SK-N-SH (cell line): ENCODE results near the gene FYB1. TPM values are rescaled to one million over a fixed set of nuclear protein-coding genes. Genes with fewer than 3 reads are reported as not detected.

Experiments used
- CTCF ChIA-PET: fragments of 300-600, 350-600 bp; formaldehyde crosslinking; extraction: SDS; loops from one replicate; lab custom pipeline; 2021; lab: Yijun Ruan, JAX
- POLR2A ChIA-PET: fragments of 350-600 bp; sonication (Branson Sonifier 250); formaldehyde crosslinking; extraction: SDS; loops from one replicate; lab custom pipeline; 2020; ENCODE audit warnings: antibody characterized with exemption, inconsistent platforms; lab: Yijun Ruan, JAX
- DNase-seq: peaks from one replicate; pipeline ENCODE4 v3.0.0; 2012
- H2AFZ ChIP-seq: fragments of 200-600 bp; sonication (generic); 2 replicates; pipeline ENCODE4 v1.8.1; 2016; ENCODE audit warnings: antibody characterized with exemption, mild to moderate bottlenecking, low read depth
- H3F3A ChIP-seq: fragments of 200-600 bp; sonication (generic); replicated peaks from 2 replicates; pipeline ENCODE3; 2016; ENCODE audit warnings: antibody characterized with exemption, mild to moderate bottlenecking; ENCODE audit not compliant: insufficient read depth
- H3K27ac ChIP-seq, 2 experiments: fragments of 200-500 bp in 1 of 2; fragments of 200-600 bp in 1 of 2; sonication (Bioruptor generic) in 1 of 2; sonication (generic), shearing (Covaris generic) in 1 of 2; 2 replicates each; pipeline versions ENCODE4 v1.5.1 to v1.6.1; 2014 to 2016; ENCODE audit warnings: low read depth in 2 of 2, inconsistent platforms in 1 of 2, low read length in 1 of 2, mild to moderate bottlenecking in 1 of 2, mixed read lengths in 1 of 2
- H3K27me3 ChIP-seq: fragments of 200-600 bp; sonication (generic), shearing (Covaris generic); 2 replicates; pipeline ENCODE4 v1.6.1; 2016; ENCODE audit warnings: mixed run types; ENCODE audit not compliant: insufficient read depth
- H3K36me3 ChIP-seq, 2 experiments: fragments of 200-500 bp in 1 of 2; fragments of 200-600 bp in 1 of 2; sonication (Bioruptor generic) in 1 of 2; sonication (generic) in 1 of 2; replicated peaks in 1 of 2; 2 replicates each; pipeline versions ENCODE3 to v1.5.1; 2014 to 2016; ENCODE audit warnings: low read length in 1 of 2, mild to moderate bottlenecking in 1 of 2; ENCODE audit not compliant: insufficient read depth in 2 of 2, control insufficient read depth in 1 of 2
- H3K4me1 ChIP-seq, 2 experiments: fragments of 200-500 bp in 1 of 2; fragments of 200-600 bp in 1 of 2; sonication (Bioruptor generic) in 1 of 2; sonication (generic), shearing (Covaris generic) in 1 of 2; 2 replicates each; pipeline versions ENCODE4 v1.5.1 to v1.6.1; 2014 to 2016; ENCODE audit warnings: low read depth in 1 of 2, low read length in 1 of 2, mixed run types in 1 of 2; ENCODE audit not compliant: insufficient read depth in 2 of 2, control insufficient read depth in 1 of 2
- H3K4me2 ChIP-seq: fragments of 200-600 bp; sonication (generic), shearing (Covaris generic); 2 replicates; pipeline ENCODE4 v1.6.1; 2017; ENCODE audit warnings: mixed run types
- H3K4me3 ChIP-seq, 2 experiments: fragments of 200-500 bp in 1 of 2; fragments of 200-600 bp in 1 of 2; sonication (Bioruptor generic) in 1 of 2; sonication (generic), shearing (Covaris generic) in 1 of 2; 2 replicates each; pipeline versions ENCODE4 v1.5.1 to v1.8.1; 2014 to 2016; ENCODE audit warnings: low read depth in 2 of 2, inconsistent platforms in 1 of 2, low read length in 1 of 2, mild to moderate bottlenecking in 1 of 2, mixed read lengths in 1 of 2, moderate library complexity in 1 of 2
- H3K79me2 ChIP-seq: fragments of 200-600 bp; sonication (generic); 2 replicates; pipeline ENCODE4 v1.8.1; 2017; ENCODE audit warnings: mild to moderate bottlenecking; ENCODE audit not compliant: insufficient read depth
- H3K9ac ChIP-seq: fragments of 200-600 bp; sonication (generic); 2 replicates; pipeline ENCODE4 v1.6.1; 2017; ENCODE audit warnings: mixed run types
- H3K9me2 ChIP-seq: fragments of 200-600 bp; sonication (generic); 2 replicates; pipeline ENCODE4 v1.6.1; 2017; ENCODE audit warnings: mixed run types
- H3K9me3 ChIP-seq: fragments of 200-600 bp; sonication (generic); 2 replicates; pipeline ENCODE4 v1.6.1; 2017; ENCODE audit warnings: mixed run types, mild to moderate bottlenecking, moderate library complexity
- H4K20me1 ChIP-seq: fragments of 200-600 bp; sonication (generic); 2 replicates; pipeline ENCODE4 v1.6.1; 2017; ENCODE audit warnings: mild to moderate bottlenecking, mixed run types; ENCODE audit not compliant: insufficient read depth
- EZH2phosphoT487 ChIP-seq: fragments of 200-600 bp; sonication (generic); IDR thresholded peaks from 2 replicates; pipeline ENCODE4 v1.6.1; 2017; ENCODE audit warnings: low read depth, mixed run types, mild to moderate bottlenecking, antibody characterized with exemption, moderate library complexity, borderline replicate concordance
- FOXJ3 ChIP-seq: sonication (generic); formaldehyde crosslinking; IDR thresholded peaks from 2 replicates; pipeline ENCODE4 v1.5.1; 2020; ENCODE audit warnings: mild to moderate bottlenecking, missing genetic modification reagents
- FOXM1 ChIP-seq: IDR thresholded peaks from 2 replicates; pipeline ENCODE4 v1.4.0; 2012; ENCODE audit warnings: low read depth, mild to moderate bottlenecking
- MEF2A ChIP-seq: IDR thresholded peaks from 2 replicates; pipeline ENCODE4 v1.4.0; 2012; ENCODE audit warnings: low read depth, borderline replicate concordance
- MXI1 ChIP-seq: IDR thresholded peaks from 2 replicates; pipeline ENCODE4 v1.6.1; 2012; ENCODE audit warnings: mild to moderate bottlenecking, low read depth, low read length, improper control_type of control experiment
- NFIC ChIP-seq: IDR thresholded peaks from 2 replicates; pipeline ENCODE4 v1.4.0; 2012; ENCODE audit warnings: borderline replicate concordance
- NRF1 ChIP-seq: IDR thresholded peaks from 2 replicates; pipeline ENCODE4 v1.6.1; 2012; ENCODE audit warnings: low read depth, mild to moderate bottlenecking, low read length
- PBX3 ChIP-seq: IDR thresholded peaks from 2 replicates; pipeline ENCODE4; 2012
- RAD21 ChIP-seq: IDR thresholded peaks from 2 replicates; pipeline ENCODE4 v1.6.1; 2012; ENCODE audit warnings: mild to moderate bottlenecking, low read length
- SIN3A ChIP-seq: IDR thresholded peaks from 2 replicates; pipeline ENCODE4 v1.6.1; 2012; ENCODE audit warnings: low read depth, mild to moderate bottlenecking, low read length, moderate library complexity, borderline replicate concordance
- TAF1 ChIP-seq: IDR thresholded peaks from 2 replicates; pipeline ENCODE4 v1.6.1; 2012; ENCODE audit warnings: low read depth, mild to moderate bottlenecking, low read length, moderate library complexity, borderline replicate concordance
- TEAD4 ChIP-seq: IDR thresholded peaks from 2 replicates; pipeline ENCODE4 v1.4.0; 2012; ENCODE audit warnings: mild to moderate bottlenecking, borderline replicate concordance; ENCODE audit not compliant: insufficient read depth
- YY1 ChIP-seq: IDR thresholded peaks from 2 replicates; pipeline ENCODE4 v1.4.0; 2012; ENCODE audit warnings: low read depth, mild to moderate bottlenecking
- ZBTB33 ChIP-seq: IDR thresholded peaks from 2 replicates; pipeline ENCODE4 v1.4.0; 2012; ENCODE audit warnings: low read depth, borderline replicate concordance
- WGBS: methylation state at CpG from one replicate; pipeline ENCODE4 v1.1.6; 2017; ENCODE audit warnings: low lambda C conversion rate; 5-methylcytosine and 5-hydroxymethylcytosine counted together
- polyA plus RNA-seq, 3 experiments: library from polyadenylated mRNA; depleted of rRNA; stranded (reverse); fragments of >200 nt; gene quantifications; 2 replicates each; pipeline ENCODE4 v1.2.3, GENCODE V29; 2012
- TF ChIP-seq, protein P1 (sequence below): fragments of 150-350 bp; IDR thresholded peaks from 2 replicates; pipeline ENCODE4 v1.6.1; 2016; ENCODE audit warnings: mild to moderate bottlenecking, low read depth, low read length
- TF ChIP-seq, protein P2 (sequence below): fragments of 150-350 bp; IDR thresholded peaks from 2 replicates; pipeline ENCODE4 v1.6.1; 2017; ENCODE audit warnings: antibody characterized with exemption, low read length, low read depth, borderline replicate concordance

Gene FYB1
- polyA plus RNA-seq, 1 of the 3 experiments (the other 2 are of a cell fraction), result not detected

- Histone ChIP-seq H4K20me1 (no peaks in the 10 kb centered on the region), H3K4me1 (no peaks in the 10 kb centered on the region), H3K79me2 (no peaks in the 10 kb centered on the region), H3K9me2 (no peaks in the 10 kb centered on the region), H3K36me3 (no peaks in the 10 kb centered on the region), H2AFZ (no peak overlapping the region), H3K27ac (no peak overlapping the region), H3K27me3 (peaks cover 9% of the 10 kb centered on the region; the same call in 1 of the 2 replicates), H3K9me3 (no peaks in the 10 kb centered on the region), H3K4me3 (no peak overlapping the region), H3K9ac (no peak overlapping the region), H3F3A (no peaks in the 10 kb centered on the region), H3K4me2 (no peak overlapping the region)
- CTCF ChIA-PET, result interaction anchor here (1.0 kb wide), 1 partner anchor 23 kb away, joined by 5 read pairs; no protein-coding TSS in a partner anchor
- DNase-seq, result no peak
- POLR2A ChIA-PET, result no interaction called here
- WGBS, result 4% methylated on average over 1 of the region's 1 CpG
- no peak for TF ChIP-seq TAF1
- no peak for TF ChIP-seq TEAD4
- TF ChIP-seq NRF1, result no peak
- TF ChIP-seq EZH2phosphoT487, result no peak
Observed at GRCh38 chr5:39240750-39241149, 21.4 kb upstream of the FYB1 start.

DNA sequence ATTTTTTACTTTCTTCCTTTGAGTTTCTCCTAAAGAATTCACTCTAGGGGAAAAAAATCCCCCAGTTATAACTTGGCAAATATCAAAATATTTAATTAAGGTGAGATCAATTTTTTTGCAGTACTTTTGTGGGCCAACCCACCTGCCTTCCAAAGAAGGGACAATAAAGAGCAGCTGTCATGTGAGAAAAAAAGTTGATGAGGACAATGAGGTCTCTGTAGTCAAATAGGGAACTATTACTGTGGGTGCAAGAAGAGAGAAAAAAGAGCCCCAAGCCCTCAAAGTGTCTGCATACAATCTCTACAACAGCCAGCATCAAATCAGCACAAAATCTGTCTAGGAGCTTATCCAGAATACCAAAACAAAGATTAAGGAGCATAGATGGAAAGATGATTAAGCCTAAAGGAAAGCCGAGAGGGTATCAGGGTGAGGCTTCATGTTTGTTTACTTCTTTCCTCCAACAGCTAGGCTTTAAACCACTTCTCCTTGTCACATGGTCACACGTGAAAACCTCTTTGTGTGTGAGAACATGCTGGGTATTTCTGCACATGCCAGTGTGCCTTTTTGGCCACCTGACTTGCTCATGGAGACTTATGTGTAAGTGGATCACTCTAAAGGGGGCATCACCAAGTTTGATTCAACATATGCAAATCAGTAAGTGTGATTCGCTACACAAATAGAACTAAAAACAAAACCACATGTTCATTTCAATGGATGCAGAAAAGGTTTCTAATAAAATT, 19.2 kb upstream of the FYB1 start:
- Histone ChIP-seq H4K20me1 (no peaks in the 10 kb centered on the region), H3K9me2 (no peaks in the 10 kb centered on the region), H3K4me2 (no peak overlapping the region)
- TF ChIP-seq FOXM1 (no peak), YY1 (no peak), NFIC (no peak), MEF2A (no peak), PBX3 (no peak), SIN3A (no peak), MXI1 (no peak), FOXJ3 (CRISPR knock-in tag) (no peak), ZBTB33 (no peak), EZH2phosphoT487 (no peak), RAD21 (no peak)
- TF ChIP-seq, protein P1, sequence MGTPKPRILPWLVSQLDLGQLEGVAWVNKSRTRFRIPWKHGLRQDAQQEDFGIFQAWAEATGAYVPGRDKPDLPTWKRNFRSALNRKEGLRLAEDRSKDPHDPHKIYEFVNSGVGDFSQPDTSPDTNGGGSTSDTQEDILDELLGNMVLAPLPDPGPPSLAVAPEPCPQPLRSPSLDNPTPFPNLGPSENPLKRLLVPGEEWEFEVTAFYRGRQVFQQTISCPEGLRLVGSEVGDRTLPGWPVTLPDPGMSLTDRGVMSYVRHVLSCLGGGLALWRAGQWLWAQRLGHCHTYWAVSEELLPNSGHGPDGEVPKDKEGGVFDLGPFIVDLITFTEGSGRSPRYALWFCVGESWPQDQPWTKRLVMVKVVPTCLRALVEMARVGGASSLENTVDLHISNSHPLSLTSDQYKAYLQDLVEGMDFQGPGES, result no peak
- TF ChIP-seq, protein P2, sequence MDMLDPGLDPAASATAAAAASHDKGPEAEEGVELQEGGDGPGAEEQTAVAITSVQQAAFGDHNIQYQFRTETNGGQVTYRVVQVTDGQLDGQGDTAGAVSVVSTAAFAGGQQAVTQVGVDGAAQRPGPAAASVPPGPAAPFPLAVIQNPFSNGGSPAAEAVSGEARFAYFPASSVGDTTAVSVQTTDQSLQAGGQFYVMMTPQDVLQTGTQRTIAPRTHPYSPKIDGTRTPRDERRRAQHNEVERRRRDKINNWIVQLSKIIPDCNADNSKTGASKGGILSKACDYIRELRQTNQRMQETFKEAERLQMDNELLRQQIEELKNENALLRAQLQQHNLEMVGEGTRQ, result no peak
- TF ChIP-seq, all 33 proteins: peak for 0
- DNase-seq, result no peak
- ChIA-PET CTCF (no interaction called here), POLR2A (no interaction called here)
- Histone ChIP-seq H3K27me3 (no peaks in the 10 kb centered on the region; the same call in 1 of the 2 replicates), H3K36me3 (no peaks in the 10 kb centered on the region), H3K27ac (no peak overlapping the region), H3K9me3 (no peaks in the 10 kb centered on the region), H3K9ac (no peak overlapping the region), H3F3A (no peaks in the 10 kb centered on the region), H3K4me1 (no peaks in the 10 kb centered on the region), H3K79me2 (no peaks in the 10 kb centered on the region), H3K4me3 (no peak overlapping the region), H2AFZ (no peak overlapping the region)
- 4% methylated on average over 3 of the region's 3 CpGs for WGBS
